GM10266 (cell line): ENCODE measurements around the gene MAGI2.

Experiments
- DNase-seq: peaks from one replicate; pipeline ENCODE4 v3.0.0; 2012; ENCODE audit errors: extremely low spot score
- TF ChIP-seq, protein P1 (sequence below): IDR thresholded peaks from 2 replicates; pipeline ENCODE4 v1.5.1; 2012; ENCODE audit warnings: mild to moderate bottlenecking, low read depth; ENCODE audit not compliant: control insufficient read depth, insufficient read depth; ENCODE audit errors: missing control alignments

Gene MAGI2

GRCh38 chr7:78171398-78171797 is 1282.1 kb downstream of the MAGI2 start:
- DNase-seq: no peak
- TF ChIP-seq, protein P1, sequence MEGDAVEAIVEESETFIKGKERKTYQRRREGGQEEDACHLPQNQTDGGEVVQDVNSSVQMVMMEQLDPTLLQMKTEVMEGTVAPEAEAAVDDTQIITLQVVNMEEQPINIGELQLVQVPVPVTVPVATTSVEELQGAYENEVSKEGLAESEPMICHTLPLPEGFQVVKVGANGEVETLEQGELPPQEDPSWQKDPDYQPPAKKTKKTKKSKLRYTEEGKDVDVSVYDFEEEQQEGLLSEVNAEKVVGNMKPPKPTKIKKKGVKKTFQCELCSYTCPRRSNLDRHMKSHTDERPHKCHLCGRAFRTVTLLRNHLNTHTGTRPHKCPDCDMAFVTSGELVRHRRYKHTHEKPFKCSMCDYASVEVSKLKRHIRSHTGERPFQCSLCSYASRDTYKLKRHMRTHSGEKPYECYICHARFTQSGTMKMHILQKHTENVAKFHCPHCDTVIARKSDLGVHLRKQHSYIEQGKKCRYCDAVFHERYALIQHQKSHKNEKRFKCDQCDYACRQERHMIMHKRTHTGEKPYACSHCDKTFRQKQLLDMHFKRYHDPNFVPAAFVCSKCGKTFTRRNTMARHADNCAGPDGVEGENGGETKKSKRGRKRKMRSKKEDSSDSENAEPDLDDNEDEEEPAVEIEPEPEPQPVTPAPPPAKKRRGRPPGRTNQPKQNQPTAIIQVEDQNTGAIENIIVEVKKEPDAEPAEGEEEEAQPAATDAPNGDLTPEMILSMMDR: no peak

DNA sequence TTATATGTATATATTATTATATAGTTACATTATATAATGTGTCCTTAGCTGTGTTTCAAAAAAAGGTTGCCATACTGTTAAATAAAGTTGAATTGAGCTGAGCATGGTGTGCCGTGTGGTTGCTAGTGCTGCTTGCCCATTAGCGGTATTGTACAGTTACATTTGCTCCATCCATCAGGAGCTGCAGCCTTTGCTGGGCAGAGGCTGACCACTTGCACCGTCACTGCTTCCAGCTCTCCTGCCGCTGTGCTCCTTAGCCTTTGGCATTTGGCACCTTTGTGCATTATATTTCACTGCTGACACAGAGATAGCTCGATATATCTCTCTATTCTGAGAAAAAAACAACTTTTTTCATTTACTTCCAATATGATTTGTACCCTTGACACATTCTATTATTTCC is 1282.7 kb downstream of the MAGI2 start:
- no peak for DNase-seq
- TF ChIP-seq, protein P1: no peak

DNA sequence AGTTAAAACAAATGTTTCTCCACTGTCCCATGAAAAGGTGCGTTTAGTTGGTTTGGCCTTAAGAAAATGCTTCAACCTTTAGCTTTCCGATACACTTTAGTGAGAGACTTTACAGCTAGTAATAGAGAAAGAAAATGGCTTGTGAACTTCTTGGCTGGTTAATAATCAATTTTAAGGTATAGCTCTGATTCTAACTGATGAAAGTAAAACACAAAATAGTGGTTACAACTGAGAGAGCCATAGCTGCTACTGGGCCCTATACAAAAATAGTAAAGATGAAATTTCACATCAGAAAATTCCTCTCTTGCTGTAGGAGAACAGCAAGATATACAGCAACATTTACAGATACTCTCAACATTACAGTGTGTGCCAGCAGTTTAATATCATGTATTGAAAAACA is 1283.5 kb downstream of the MAGI2 start:
- no peak for DNase-seq

DNA sequence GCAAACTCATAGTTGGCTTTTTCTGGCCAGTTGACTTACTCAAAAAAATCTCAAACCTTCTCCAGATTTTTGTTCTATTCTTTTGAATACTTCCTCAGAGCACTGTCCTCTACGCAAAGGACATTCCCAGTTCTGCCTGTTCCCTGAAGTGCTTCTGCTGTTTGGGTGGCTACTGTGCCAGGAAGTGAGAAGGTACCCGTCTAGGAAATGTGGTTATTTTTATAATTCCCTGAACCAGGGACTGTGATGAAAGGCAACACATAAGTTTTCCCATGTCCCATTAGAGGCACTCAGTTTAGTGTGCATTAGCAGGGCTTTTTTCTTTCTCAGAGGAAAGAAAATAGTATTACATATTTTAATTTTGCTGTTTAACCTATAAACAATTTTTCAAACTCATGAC is 1284.6 kb downstream of the MAGI2 start:
- TF ChIP-seq, protein P1: no peak
- DNase-seq: no peak

More for the DNA sequence above, 1283.5 kb downstream of the MAGI2 start:
- TF ChIP-seq, protein P1: no peak

DNA sequence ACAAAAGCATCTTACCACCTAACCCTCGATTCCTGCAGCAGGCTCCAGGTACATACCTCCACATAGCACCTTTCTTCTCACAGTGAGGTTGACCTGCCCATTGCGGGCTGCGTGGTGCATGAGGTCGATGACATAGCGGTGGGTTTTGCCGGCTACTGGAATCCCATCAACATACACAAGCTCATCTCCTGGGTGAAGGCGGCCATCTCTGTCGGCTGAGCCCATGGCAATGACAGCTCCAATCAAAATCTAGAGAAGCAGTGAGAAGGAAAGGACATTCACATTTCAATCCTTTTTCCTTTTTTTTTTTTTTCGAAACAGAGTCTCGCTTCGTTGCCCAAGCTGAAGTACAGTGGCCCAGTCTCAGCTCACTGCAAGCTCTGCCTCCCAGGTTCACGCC is 1285.6 kb downstream of the MAGI2 start:
- TF ChIP-seq, protein P1: no peak
- DNase-seq: no peak

- DNase-seq: no peak
- TF ChIP-seq, protein P1: no peak
Observed at GRCh38 chr7:78165854-78166253, 1287.6 kb downstream of the MAGI2 start.

- no peak for DNase-seq
Observed at GRCh38 chr7:78165454-78165853, 1288.0 kb downstream of the MAGI2 start.

More at GRCh38 chr7:78165454-78165853, 1288.0 kb downstream of the MAGI2 start:
- TF ChIP-seq, protein P1: no peak
